Islet of Langerhans (tissue), 1 donor: ENCODE measurements around the gene NOMO2.
"Not testable (repeated sequence)": the region's sequence is repeated elsewhere in the genome, so short reads cannot be mapped to it uniquely, and the experiment has no call there.

Experiments used
- FAIRE-seq: peaks from one replicate; lab custom pipeline; 2011; peaks lifted over from hg19 to GRCh38; lab: Jason Lieb, UNC

The NOMO2 gene

DNA sequence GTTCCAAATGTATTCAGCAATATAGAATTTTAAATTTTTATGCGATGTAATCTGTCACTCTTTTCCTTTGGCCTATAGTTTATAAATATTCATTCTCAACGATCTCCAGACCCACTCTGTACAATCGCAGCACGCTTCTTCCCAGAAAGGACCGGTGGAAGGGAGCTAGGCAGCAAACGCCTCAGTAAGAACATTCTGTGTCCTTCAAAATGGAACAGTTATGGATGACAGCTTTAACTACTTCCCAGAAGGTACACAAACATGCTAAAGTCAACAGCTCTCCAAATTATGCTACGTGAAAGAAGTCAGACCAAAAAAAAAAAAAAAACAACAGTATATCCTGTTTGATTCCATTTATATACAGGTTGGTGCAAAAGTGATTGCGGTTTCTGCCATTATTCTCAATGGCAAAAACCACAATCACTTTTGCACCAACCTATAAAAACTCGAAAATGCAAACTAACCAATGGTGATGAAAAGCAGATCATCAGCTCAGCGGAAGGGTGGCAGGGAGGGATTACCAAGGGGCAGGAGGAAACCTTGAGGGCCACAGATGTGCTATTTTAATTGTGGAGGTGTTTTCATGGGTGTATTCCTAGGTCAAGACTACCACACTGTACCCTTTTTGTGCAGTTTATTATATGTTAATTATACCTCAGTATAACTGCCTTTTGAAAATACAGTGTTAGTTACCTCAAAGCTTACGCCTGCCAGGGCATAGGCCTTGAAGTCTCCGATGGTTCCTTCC lies 43.2 kb downstream of the NOMO2 start:
- not testable (repeated sequence) for FAIRE-seq

DNA sequence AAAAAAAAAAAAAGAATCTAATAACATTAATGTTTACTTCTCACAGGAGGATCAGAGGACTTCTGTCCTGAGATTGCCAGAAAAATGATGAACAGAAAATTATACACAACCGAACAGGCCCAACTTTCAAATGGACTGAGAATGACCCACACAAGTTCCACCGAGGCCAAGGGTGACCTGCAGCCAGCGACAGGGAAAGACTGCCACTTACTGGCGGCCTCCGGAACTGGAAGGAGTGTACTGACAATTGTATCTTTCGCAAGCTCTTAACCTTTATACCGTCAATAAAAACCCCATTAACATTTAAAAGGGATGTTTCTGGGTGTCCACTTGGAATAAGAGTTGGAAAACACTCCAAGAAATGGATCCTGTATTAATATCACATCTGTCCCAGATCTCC lies 63.5 kb downstream of the NOMO2 start:
- FAIRE-seq: not testable (repeated sequence)

DNA sequence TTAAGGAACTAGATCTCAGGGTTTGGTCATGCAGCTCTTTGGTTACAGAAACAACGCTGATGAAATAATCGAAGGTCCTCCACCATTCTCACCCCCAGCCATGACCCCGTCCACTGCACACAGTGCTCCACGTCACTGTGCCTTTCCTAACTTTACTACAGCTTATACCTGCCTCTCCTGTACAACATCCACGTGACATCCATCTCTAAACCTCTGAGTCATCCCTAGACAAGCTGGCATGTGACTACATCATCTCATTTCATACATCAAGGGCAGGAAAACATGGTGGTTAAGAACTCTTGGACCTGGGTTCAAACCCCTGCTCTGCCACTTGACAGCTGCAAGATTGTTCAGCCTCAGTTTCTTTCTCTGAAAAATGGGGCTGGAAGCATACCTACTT lies 64.9 kb downstream of the NOMO2 start:
- not testable (repeated sequence) for FAIRE-seq

DNA sequence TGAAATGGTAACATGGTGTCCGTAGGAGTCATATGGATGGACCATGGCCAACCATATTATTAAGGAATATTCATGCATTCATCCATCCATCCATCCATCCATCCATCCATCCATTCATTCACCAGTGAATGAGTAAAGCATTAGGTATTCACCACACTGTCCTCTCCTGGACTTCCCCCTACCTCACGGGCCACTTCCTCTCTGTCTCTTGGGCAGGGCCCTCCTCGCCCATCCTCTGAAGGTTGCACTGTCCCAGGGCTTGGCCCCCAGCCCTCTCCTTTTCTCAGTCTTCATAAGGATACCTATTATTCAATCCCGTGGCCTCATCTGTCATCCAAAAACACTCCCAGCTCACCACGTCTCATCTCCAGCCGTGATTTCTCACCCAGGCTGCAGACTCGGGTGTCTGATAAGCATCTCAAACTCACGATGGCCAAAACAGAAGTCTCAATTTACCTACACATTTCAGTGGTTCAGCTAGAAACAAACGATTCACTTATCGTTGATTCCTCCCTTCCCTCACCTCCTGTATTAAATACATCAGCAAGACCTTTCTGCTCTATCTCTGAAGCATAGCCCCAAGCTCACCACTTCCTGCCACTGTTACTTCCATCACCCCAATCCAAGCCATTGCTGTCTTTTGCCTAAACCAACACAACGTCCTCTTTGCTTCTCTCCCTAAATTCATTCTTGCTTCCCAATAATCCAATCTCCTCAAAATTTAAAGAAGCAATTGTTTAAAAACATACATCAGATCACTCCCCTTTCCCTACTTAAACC lies 69.6 kb downstream of the NOMO2 start:
- not testable (repeated sequence) for FAIRE-seq

DNA sequence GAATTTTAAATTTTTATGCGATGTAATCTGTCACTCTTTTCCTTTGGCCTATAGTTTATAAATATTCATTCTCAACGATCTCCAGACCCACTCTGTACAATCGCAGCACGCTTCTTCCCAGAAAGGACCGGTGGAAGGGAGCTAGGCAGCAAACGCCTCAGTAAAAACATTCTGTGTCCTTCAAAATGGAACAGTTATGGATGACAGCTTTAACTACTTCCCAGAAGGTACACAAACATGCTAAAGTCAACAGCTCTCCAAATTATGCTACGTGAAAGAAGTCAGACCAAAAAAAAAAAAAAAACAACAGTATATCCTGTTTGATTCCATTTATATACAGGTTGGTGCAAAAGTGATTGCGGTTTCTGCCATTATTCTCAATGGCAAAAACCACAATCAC lies 125.9 kb downstream of the NOMO2 start:
- FAIRE-seq: not testable (repeated sequence)

DNA sequence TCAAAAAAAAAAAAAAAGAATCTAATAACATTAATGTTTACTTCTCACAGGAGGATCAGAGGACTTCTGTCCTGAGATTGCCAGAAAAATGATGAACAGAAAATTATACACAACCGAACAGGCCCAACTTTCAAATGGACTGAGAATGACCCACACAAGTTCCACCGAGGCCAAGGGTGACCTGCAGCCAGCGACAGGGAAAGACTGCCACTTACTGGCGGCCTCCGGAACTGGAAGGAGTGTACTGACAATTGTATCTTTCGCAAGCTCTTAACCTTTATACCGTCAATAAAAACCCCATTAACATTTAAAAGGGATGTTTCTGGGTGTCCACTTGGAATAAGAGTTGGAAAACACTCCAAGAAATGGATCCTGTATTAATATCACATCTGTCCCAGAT lies 146.1 kb downstream of the NOMO2 start:
- not testable (repeated sequence) for FAIRE-seq

DNA sequence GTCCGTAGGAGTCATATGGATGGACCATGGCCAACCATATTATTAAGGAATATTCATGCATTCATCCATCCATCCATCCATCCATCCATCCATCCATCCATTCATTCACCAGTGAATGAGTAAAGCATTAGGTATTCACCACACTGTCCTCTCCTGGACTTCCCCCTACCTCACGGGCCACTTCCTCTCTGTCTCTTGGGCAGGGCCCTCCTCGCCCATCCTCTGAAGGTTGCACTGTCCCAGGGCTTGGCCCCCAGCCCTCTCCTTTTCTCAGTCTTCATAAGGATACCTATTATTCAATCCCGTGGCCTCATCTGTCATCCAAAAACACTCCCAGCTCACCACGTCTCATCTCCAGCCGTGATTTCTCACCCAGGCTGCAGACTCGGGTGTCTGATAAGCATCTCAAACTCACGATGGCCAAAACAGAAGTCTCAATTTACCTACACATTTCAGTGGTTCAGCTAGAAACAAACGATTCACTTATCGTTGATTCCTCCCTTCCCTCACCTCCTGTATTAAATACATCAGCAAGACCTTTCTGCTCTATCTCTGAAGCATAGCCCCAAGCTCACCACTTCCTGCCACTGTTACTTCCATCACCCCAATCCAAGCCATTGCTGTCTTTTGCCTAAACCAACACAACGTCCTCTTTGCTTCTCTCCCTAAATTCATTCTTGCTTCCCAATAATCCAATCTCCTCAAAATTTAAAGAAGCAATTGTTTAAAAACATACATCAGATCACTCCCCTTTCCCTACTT lies 152.2 kb downstream of the NOMO2 start:
- FAIRE-seq: not testable (repeated sequence)

DNA sequence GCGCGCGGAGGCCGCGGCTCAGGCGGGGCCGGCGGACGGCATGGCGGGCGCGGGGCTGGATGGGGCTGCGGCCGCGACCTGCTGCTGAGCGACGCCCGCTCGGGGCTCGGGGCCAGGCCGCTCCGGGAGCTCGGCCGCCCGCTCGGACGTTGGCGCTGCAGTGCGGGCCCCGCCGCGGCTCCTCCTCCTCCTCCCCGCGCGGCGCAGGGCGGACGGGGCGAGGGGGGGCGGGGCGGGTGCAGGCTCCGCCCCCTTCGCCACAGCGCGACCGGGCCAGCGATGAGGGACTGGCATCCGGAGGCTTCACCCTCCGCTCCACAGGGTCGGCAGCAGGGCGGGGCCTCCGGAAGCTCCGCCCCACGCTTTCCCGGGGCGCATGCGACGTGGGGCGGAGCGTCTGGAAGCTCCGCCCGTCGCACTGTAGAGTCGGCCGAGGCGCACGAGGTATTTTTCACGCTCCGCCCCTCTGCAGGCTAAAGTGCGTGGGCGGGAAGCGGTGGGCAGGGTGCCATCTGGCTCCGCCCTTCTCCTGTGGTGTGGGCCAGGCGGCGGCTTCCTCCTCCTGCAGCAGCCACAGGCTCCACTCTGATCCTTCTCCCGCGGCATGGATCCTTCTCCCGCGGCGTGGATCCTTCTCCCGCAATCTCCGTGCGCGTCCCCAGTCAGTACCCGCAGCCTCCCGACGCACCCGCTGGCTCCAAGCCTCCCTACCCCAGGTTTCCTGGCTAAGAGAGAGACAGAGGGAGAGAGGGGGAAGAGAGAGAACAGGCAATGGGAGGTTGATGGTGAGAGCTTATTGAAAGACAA lies 159.8 kb downstream of the NOMO2 start:
- not testable (repeated sequence) for FAIRE-seq

DNA sequence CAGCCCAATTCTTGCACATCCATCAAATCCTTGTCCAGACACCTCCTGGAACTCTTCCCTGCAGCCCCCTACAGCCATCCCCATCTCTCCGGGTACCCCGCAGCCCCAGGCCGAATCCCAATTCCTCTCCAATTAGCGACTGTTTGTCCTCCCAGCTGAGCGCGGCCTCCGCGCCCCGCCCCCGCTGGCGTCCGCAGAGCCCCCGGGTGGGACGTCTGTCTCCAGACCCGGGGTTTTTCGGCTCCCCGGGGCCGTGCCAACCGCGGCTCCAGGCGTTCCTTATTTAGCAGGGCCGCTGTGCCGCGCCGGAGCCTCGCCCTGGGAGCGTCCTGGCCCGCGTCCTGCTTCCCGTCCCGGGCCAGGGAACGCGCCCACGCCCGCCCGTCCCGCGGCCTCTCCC lies 160.7 kb downstream of the NOMO2 start:
- FAIRE-seq: not testable (repeated sequence)

DNA sequence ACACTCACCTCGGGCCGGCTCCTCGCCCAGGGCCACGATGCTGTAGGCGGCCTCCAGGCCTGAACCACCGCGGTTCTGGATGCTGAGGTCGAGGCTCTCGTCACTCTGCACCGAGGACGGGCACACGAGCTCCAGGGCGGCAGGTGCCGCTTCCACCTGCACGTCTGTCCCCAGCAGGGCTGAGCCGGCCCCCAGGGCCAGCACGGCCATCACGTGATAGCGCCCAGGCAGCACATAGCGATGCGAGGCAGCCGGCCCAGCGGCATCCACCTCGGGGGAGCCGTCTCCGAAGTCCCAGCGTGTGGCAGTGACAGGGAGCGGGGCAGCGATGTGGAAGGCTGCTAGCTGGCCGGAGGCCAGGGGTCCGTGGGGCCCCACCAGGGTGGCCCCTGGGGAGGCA lies 167.5 kb downstream of the NOMO2 start:
- not testable (repeated sequence) for FAIRE-seq

DNA sequence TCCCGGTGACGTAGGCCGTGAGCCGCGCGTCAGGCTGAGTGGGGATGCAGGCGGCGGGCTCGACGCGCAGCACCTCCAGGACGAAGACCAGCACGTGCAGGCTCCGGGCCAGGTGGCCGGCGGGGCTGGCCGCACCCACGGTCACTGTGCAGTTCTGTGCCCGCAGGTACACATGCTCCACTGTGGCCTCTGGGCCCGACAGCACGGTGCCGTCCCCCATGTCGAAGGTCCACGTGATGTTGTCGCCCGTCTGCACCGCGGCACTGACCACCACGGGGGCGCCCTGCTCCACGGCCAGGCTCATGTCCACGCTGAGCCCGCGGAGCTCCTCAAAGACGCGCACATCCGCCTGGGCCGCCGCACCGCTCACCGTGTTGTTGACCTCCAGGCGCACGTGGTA lies 174.1 kb downstream of the NOMO2 start:
- FAIRE-seq: not testable (repeated sequence)

DNA sequence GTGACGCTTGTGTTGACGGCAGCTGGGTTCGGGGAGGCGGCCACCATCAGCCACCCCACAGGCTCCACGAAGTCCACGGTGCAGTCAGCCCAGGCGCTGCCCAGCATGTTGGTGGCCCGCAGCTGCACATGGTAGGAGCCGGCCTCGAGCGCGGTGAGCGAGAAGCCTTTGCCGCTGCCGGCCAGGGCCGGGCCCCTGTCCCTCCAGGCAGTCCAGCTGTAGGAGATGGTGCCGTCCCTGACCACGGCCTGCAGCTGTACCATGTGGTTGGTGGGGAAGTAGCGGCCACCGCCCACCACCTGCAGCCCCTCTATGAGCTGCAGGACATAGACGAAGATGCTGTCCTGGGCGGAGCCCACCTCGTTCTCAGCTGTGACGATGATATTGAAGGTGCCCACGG lies 175.4 kb downstream of the NOMO2 start:
- not testable (repeated sequence) for FAIRE-seq

DNA sequence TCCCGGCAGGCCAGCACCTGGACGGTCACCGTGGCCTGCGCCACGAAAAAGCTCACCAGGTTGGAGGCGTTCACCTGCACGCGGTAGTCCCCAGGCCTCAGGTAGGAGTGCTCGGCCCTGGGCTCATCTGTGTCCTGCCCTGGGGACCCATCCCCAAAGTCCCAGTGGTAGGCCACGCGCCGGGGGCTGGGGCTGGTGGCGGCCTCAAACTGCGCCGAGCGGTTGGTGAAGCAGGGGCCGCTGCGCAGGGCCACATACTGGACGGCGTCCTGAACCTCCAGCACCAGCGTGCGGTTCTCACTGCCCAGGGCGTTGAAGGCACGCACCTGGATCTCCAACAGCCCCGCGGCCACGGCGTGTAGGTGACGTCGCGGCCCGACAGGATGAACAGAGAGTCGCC lies 176.6 kb downstream of the NOMO2 start:
- FAIRE-seq: not testable (repeated sequence)

DNA sequence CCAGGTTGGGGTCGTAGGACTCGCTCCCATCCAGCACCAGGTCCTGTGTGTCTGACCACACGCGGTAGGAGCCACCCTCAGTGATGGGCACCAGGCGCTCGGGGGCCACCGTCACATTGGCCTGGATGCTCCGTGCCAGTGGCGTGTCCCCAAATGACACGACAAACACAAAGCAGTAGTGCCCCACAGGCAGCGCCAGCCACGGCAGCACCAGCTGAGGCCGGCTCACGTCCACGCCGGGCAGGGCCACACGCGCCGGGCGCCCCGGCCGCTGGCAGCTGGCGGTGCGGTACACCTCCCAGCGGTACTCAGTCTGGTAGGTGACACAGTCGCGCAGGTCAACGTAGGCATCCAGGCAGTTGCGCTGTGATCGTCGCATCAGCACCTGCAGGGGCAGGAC lies 177.0 kb downstream of the NOMO2 start:
- not testable (repeated sequence) for FAIRE-seq

DNA sequence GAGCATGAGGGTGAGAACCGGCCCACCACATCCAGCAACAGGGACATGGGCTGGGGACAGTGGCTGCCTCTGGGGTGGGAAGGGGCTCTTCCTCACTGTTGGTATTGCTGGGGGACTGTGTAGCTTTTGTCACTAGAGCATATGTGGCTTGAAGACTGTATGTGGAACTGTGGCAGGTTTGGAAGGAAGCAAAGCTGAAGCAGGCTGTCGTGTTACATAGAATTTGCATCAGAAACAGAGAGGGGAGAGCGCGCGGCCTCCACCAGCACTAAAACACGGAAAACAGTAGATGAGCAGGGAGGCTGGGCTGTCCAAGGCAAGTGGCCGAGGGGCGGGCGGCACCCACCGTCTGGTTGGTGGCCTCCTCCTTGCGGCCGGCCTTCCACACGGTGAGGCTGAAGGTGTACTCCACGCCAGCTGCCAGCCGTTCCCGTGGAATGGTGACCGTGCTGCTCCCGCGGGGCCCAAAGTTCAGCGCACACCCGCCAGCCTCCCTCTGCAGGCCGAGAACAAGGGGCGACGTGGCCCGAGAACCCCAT lies 177.7 kb downstream of the NOMO2 start:
- not testable (repeated sequence) for FAIRE-seq

DNA sequence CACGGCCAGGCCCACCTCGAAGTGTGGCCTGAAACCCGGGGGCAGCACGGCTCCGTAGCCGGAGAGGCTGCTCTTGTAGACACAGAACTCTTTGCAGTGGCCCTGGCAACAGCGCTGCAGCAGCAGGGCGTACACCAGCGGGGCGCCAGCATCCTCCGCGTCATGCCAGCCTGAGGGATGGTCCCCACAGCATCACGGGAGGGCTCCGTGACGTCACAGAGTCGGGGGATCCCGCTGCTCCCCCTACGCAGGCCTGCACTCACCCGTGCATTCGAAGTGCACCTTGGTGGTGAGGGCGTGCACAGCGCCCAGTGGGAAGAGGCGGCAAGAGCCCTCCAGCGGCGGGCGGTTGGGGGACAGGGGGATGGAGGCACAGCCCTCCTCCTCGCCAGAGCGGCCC lies 179.2 kb downstream of the NOMO2 start:
- not testable (repeated sequence) for FAIRE-seq
